22Rv1 (cell line): Measurements from ENCODE around the gene HCCS.
"Not testable (repeated sequence)": the region's sequence is repeated elsewhere in the genome, so short reads cannot be mapped to it uniquely, and the experiment has no call there.

Source experiments
- H3K27ac ChIP-seq: fragments of 450-650 bp; 2 replicates; pipeline ENCODE4 v1.5.1; 2017
- CTCF ChIP-seq: fragments of 450-650 bp; IDR thresholded peaks from 2 replicates; pipeline ENCODE4 v1.5.1; 2017; ENCODE audit warnings: mild to moderate bottlenecking
- ZFX ChIP-seq: fragments of 450-650 bp; IDR thresholded peaks from 2 replicates; pipeline ENCODE4 v1.6.1; 2017; ENCODE audit warnings: antibody characterized with exemption, borderline replicate concordance

HCCS gene

GRCh38 chrX:11119313-11119943, 8.3 kb downstream of the HCCS start:
- no peak overlapping the region for H3K27ac ChIP-seq
- no peak for TF ChIP-seq CTCF
- no peak for TF ChIP-seq ZFX

- H3K27ac ChIP-seq = not testable (repeated sequence)
These were observed 12.0 kb downstream of the HCCS start for GRCh38 chrX:11123087-11123486.

GRCh38 chrX:11124112-11124511, 13.0 kb downstream of the HCCS start:
- no peak for TF ChIP-seq ZFX
- no peak for TF ChIP-seq CTCF
- no peak overlapping the region for H3K27ac ChIP-seq

GRCh38 chrX:11125060-11125459, 13.9 kb downstream of the HCCS start:
- TF ChIP-seq CTCF (no peak), ZFX (no peak)
- no peak overlapping the region for H3K27ac ChIP-seq

GRCh38 chrX:11129534-11130105, 18.5 kb downstream of the HCCS start:
- no peak overlapping the region for H3K27ac ChIP-seq
- TF ChIP-seq CTCF = no peak
- TF ChIP-seq ZFX = no peak

- H3K27ac ChIP-seq = no peak overlapping the region
- TF ChIP-seq CTCF (no peak), ZFX (no peak)
These were observed 19.0 kb downstream of the HCCS start for GRCh38 chrX:11130136-11130535.

- no peak overlapping the region for H3K27ac ChIP-seq
- TF ChIP-seq CTCF = no peak
- TF ChIP-seq ZFX = no peak
These were observed 20.0 kb downstream of the HCCS start for GRCh38 chrX:11131146-11131545.
